T-helper 22 cell (primary cell): ENCODE data around the gene PPARG.
"Not testable (repeated sequence)": the region's sequence is repeated elsewhere in the genome, so short reads cannot be mapped to it uniquely, and the experiment has no call there.

ENCODE experiments used
- DNase-seq: peaks from one replicate; pipeline ENCODE4 v3.0.0-alpha.2; 2020; ENCODE audit warnings: low read depth

The PPARG gene

GRCh38 chr3:12380461-12380860 lies 91.6 kb downstream of the PPARG start:
- no peak for DNase-seq

GRCh38 chr3:12381199-12381598 lies 92.3 kb downstream of the PPARG start:
- DNase-seq: no peak

GRCh38 chr3:12383218-12383617 lies 94.3 kb downstream of the PPARG start:
- DNase-seq: no peak

- no peak for DNase-seq
These were observed 95.8 kb downstream of the PPARG start for GRCh38 chr3:12384451-12385233.

- DNase-seq: not testable (repeated sequence)
These were observed 97.8 kb downstream of the PPARG start for GRCh38 chr3:12386514-12387291.

GRCh38 chr3:12388185-12388584 lies 99.3 kb downstream of the PPARG start:
- DNase-seq: no peak

GRCh38 chr3:12392101-12392878 lies 103.4 kb downstream of the PPARG start:
- DNase-seq: no peak

- no peak for DNase-seq
These were observed 105.0 kb downstream of the PPARG start for GRCh38 chr3:12393894-12394293.

GRCh38 chr3:12394569-12395271 lies 105.8 kb downstream of the PPARG start:
- DNase-seq: no peak

- no peak for DNase-seq
These were observed 106.6 kb downstream of the PPARG start for GRCh38 chr3:12395349-12396012.

GRCh38 chr3:12396471-12396870 lies 107.6 kb downstream of the PPARG start:
- DNase-seq: no peak

- DNase-seq: no peak
These were observed 110.4 kb downstream of the PPARG start for GRCh38 chr3:12399226-12399625.

- no peak for DNase-seq
These were observed 111.8 kb downstream of the PPARG start for GRCh38 chr3:12400616-12401194.

GRCh38 chr3:12401208-12401607 lies 112.3 kb downstream of the PPARG start:
- no peak for DNase-seq

GRCh38 chr3:12405432-12406272 lies 116.8 kb downstream of the PPARG start:
- no peak for DNase-seq

GRCh38 chr3:12408984-12409683 lies 120.3 kb downstream of the PPARG start:
- DNase-seq: no peak

- no peak for DNase-seq
These were observed 121.1 kb downstream of the PPARG start for GRCh38 chr3:12409684-12410596.

GRCh38 chr3:12413721-12414255 lies 124.9 kb downstream of the PPARG start:
- no peak for DNase-seq
